GM19025 (cell line): ENCODE measurements around the gene PRODH2.
"Not testable (repeated sequence)": the region's sequence is repeated elsewhere in the genome, so short reads cannot be mapped to it uniquely, and the experiment has no call there.

Experiments
- ATAC-seq: cut with Tn5 transposase; IDR thresholded peaks from one replicate; pipeline ENCODE4 v1.9.1; 2021; ENCODE audit warnings: mild to moderate bottlenecking, low read depth, moderate library complexity; ENCODE audit not compliant: unreplicated experiment

Gene PRODH2

DNA sequence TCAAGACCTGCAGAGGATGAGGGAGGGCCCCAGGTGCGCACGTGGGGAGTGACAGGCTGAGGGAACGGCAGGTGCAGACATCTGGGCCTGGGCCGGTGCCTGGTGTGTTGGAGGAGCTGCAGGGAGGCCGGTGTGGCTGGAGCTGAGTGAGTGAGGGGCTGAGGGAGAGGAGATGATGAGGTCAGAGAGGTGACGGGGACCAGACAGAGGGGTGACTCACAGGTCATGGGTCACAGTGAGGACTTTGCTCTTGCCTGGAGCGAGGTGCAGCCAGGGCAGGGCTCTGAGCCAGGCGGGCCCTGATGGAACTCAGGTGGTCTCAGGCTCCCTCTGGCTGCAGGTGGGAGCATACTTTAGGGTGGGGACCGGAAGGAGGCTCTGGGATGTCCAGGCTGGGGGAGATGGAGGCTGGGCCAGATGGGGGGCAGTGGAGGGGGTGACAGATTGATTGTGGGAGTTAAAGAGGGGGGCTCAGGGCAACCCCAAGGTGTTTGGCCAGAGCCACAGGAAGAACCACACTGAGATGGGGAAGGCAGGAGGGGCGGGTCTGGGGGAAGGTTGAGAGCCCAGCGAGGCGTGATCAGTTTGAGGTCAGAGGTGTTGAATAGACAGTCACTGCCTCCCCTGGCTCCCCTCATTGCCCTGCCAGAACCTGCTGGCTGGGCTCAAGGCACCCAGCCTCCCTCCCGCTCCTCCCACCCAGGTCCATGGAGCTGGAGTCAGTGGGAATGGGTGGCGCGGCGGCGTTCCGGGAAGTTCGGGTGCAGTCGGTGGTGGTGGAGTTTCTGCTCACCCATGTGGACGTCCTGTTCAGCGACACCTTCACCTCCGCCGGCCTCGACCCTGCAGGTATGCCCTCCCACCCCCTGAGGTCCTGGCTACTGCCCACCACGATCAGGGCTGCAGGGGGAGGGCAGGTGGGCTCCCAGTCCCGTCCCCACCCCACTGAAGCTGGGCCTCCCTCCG lies 28.9 kb downstream of the PRODH2 start:
- no peak for ATAC-seq

DNA sequence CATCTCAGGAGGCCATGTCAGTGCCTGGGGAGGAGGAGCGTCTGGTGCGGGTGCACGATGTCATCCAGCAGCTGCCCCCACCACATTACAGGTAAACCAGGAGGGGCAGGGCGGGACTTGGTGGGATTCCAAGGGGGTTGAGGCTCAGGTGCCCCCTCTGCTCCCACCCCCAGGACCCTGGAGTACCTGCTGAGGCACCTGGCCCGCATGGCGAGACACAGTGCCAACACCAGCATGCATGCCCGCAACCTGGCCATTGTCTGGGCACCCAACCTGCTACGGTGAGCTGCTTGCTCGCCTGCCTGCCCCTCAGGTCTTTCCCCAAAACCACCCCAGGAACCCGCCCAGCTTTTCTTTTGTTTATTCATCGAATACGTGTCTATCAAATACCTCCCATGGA lies 30.1 kb downstream of the PRODH2 start:
- no peak for ATAC-seq

DNA sequence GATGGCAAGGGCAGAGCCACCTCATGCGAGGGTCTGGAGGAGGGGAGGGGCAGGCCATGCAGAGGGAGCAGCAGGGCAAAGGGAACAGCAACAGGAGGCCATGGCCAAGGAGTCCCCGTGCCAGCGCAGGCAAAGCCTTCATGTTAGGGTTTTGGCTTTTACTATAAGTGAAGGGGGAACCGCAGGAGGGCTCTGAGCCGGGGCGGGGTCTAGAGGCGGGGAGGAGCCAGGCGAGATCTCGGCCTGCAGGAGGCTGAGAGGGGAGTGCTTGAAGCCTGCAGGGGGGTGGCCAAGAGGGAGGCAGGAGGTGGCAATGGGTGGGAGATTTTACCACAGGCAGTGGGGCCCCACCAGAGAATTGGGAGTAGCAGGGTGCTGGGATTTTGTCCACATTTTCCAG lies 31.0 kb downstream of the PRODH2 start:
- ATAC-seq, result no peak

DNA sequence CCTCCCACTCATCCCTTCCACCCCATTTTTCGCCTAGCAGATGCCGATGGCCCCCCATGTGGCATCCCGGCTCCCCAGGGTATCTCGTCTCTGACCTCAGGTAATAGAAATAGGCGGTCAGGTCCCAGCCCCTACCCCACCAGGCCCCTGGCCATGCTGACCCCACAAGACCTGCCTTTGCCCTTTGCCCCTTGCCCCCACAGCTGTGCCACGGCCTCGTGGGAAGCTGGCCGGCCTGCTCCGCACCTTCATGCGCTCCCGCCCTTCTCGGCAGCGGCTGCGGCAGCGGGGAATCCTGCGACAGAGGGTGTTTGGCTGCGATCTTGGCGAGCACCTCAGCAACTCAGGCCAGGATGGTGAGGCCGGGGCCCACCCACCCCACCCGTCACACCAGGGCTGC lies 31.9 kb downstream of the PRODH2 start:
- ATAC-seq, result no peak

DNA sequence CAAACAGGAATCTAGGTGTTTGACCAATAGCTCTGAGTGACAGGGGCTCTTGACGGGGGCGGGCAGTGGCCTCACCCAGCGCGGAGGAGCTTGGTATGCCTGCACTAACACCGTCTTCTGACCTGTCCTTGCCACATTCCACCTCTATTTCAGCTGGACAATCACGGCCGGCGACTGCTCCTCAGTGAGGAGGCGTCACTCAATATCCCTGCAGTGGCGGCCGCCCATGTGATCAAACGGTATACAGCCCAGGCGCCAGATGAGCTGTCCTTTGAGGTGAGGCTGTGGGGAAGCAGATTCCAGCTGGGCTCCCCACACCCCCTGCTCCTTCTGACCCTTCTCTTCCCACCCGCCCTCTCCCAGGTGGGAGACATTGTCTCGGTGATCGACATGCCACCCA lies 32.6 kb downstream of the PRODH2 start:
- no peak for ATAC-seq

DNA sequence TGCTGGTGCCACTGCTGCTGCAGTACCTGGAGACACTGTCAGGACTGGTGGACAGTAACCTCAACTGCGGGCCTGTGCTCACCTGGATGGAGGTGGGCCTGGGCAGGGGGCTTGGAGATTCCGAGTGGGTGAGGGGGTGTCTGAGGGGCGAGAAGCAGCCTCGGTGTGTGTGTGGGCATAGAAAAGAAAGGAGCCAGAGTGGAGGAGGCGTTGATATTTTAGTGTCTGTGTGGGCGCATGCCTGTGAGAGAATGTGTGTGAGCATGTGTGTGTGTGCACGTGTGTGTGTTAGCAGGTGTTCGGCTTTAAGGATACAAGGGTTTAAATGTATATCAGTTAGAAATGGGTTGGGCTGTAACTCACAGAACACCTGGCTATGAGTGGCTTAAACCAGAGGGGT lies 33.6 kb downstream of the PRODH2 start:
- no peak for ATAC-seq

DNA sequence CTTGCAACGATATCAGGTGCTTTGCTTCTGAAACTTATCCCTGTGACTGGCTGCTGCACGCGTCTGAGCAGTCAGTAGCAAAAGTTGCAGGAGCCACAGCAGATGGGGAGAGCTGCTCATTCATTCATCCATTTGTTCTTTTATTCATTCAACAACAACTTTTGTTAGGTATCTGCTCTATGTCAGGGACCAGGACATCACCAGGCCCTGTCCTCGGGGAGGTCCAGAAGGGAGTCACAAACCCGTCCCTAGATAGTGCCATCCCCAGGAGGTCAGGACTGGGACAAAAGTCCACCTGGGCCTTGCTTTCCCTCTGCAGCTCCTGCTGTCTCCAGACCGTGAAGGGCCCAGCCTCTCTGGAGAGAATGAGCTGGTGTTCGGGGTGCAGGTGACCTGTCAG lies 34.7 kb downstream of the PRODH2 start:
- ATAC-seq, result no peak

DNA sequence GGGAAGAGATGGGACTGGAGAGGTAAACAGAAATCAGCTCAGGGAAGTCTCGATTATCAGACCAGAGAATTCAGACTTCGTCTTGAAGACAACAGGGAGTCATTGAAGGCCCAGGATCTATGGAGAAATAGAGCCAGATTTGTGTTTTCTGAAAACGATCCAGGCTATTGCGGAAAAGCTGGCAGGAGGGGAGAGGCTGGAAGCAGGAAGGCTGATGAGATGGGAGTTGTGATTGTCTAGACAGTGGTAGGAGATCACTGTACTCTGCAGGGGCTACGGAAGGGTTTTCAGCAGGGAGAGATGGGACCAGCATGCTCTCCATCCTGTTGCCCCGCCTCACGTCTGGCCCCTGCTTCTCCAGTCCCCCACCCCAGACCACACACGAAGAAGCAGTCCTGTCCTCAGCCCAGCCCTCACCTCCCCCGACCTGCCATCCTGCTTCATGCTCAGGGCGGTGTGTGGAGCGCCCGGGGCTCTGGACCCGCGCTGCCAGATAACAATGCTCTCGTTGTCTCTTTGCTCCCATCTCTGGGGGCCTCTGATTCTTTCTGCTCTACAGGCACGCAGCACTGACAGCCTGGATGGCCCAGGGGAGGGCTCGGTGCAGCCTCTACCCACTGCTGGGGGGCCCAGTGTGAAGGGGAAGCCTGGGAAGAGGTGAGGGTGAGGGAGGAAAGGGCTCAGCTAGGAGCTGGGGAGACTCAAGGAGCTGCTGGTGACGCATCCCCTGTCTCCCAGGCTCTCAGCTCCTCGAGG lies 35.4 kb downstream of the PRODH2 start:
- ATAC-seq, result no peak

DNA sequence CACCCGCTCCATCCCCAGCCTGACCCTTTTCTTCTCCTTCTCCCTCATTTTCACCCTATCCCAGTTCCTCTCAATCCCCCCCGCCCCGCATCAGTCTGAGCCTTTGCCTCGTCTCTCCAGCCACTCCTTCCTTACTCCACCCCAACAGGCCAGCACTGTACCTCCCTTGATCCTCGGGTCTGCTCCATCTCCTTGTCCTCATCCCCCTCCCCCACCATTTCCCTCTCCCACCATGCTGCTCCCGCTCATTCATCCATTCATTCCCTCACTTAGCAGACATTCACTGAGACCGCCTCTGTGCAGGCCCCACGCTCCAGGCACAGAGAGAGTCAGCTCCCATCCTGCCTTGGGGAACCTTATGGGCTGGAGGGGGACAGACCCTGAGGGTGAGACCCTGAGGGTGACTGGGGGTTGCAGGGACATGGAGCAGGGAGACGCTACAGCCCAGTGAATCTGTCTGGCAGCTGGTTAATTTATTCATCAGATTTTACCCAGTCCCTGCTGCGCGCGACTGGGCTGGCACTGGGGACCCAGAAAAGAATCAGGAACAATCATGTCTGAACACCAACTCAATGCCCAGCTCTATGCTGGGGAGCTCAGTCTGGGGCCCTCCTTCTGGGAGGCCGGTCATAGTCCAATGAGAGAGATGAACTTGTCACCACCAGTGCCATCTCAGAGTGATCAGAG lies 36.4 kb downstream of the PRODH2 start:
- ATAC-seq, result no peak

DNA sequence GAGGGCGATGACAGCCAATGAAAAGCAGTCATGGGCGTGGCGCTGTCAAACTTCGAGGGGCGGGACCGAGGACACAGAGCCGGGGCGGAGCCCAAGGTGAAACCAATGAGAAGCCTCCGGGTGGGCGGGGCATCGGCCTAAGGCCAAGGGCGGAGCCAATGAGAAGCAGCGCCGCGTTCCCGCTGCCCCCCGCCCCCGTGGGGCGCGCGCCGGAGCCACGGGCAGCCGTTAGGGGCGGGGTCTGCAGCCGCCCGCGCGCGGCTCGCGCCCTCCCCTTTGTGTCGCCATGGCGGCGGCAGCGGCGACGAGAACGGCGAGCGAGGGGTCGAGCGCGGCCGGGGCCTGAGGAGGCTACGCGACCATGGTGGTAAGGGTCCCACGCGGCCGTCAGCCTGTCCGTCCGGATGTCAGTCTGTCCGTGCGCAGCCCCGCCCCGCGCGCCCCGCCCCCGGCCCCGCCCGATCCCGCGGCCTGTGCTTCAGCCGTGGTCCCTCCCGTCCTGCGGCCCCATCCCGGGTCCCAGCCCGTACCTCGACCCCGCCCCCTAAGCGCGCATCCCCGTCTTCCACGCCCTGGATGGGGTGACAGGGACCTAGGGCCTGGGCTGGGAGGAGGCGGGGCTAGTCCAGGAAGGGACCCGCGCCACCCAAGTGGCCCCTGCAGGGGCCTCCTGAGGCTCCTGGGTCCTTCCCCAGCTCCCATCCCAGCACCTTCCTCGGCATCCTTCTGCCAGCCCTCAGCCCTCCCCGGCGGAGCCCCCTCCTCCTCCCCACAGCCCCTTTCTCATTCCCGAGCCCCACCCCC lies 37.1 kb downstream of the PRODH2 start, which contains the start of gene ARHGAP33:
ARHGAP33 (plus strand) TSS at position 267 of the 804 bp plus-strand sequence; CDS start at position 362, 95 bp downstream.
- ATAC-seq, result peak; percentile 95

DNA sequence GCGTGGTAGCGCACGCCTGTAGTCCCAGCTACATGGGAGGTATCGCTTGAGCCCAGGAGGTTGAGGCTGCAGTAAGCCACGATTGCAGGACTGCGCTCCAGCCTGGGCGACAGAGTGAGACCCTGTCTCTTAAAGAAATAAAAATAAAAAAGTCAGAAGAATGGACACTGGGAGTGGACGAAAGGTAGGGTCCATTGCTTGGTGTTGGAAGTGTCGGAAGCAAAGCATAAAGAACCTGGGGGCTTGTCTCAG lies 37.7 kb downstream of the PRODH2 start:
- no peak for ATAC-seq

DNA sequence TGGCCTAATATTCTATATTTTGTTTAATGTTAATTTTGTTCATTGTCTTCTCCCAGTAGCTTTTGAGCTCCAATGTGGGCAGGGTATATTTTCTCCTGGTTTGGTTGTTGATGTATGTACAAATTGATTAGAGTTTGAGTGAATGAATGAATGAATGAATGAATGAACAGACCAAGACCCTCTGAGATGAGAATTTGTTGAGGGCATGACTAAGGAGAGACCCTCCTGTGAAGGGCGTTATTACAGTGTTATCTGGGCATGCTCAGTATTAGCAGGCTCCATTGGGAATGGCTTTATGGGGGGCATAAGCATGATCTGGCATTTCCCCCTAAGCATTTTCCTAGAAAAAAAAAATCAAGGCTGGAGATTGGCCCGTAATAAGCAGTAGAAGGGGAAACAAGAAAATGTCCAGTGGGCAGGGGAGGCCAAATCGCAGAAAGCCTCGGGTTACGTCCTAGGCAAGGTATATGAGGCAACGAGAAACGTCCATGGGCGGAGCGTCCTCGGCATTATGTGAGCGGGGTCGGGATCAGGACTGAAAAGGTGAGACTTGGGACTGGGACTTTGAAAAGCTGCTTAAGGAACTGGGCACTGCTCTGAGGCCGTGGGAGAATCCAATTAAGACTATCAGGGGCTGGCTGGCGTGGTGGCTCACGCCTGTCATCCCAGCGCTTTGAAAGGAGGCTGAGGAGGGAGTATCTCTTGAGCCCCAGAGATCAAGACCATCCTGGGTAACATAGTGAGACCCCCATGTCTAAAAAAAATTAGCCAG lies 38.2 kb downstream of the PRODH2 start:
- no peak for ATAC-seq

DNA sequence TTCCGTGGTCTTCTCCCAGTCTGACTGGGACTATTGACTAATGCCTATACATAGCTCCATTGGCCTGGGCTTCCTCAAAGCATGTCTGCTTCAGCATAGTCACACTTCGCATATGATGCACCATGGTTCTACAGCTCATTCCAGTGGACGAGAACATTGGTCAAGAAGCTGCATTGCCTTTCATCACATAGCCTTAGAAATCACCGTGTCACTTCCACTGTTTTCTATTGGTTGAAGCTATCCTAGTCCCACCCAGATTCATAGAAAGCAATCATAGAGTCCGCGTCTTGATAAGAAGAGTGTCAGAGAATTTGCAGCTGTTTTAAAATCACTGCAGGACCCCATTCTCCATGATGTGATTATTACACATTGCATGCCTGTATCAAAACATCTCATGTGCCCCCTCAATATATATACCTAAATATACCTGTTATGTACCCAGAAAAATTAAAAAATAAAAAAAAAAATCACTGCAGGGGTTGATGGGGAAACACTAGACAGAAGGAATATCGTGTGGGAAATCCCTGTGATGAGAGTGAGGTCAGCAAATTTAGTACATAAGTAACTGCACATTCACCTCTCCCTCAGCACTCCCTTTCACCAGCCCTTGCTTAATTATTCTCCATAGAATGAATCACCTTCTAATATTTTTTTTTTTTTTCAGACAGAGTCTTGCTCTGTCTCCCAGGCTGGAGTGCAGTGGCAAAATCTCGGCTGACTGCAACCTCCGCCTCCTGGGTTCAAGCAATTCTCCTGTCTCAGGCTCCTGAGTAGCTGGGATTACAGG lies 39.4 kb downstream of the PRODH2 start:
- ATAC-seq, result no peak

DNA sequence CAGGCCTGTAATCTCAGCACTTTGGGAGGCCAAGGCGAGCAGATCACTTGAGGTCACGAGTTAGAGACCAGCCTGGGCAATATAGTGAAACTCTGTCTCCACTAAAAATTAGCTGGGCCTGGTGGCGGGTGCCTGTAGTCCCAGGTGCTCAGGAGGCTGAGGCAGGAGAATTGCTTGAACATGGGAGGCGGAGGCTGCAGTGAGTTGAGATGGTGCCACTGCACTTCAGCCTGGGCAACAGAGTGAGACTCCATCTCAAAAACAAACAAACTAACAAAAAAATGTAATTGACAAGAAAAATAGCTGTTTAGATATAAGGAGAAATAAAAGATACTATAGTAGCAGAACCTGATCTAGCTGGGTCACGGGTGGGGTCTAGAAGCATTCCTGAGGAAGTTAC lies 40.3 kb downstream of the PRODH2 start:
- not testable (repeated sequence) for ATAC-seq

DNA sequence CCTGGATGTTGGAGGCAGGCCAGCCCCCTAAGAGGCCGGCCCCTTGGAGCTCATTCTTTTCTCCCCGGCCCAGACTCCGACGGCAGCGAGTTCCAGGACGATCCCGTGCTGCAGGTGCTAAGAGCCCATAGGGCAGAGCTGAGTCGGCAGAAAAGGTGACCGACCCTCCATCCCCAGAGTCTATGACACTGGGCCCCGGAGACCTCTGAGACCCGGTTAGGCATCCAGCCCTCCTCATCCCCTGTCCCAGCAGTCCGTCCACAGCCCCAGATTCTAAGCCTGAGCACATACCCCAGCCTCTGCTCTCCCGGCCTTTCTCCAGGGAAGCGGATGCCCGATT lies 44.6 kb downstream of the PRODH2 start:
- no peak for ATAC-seq

DNA sequence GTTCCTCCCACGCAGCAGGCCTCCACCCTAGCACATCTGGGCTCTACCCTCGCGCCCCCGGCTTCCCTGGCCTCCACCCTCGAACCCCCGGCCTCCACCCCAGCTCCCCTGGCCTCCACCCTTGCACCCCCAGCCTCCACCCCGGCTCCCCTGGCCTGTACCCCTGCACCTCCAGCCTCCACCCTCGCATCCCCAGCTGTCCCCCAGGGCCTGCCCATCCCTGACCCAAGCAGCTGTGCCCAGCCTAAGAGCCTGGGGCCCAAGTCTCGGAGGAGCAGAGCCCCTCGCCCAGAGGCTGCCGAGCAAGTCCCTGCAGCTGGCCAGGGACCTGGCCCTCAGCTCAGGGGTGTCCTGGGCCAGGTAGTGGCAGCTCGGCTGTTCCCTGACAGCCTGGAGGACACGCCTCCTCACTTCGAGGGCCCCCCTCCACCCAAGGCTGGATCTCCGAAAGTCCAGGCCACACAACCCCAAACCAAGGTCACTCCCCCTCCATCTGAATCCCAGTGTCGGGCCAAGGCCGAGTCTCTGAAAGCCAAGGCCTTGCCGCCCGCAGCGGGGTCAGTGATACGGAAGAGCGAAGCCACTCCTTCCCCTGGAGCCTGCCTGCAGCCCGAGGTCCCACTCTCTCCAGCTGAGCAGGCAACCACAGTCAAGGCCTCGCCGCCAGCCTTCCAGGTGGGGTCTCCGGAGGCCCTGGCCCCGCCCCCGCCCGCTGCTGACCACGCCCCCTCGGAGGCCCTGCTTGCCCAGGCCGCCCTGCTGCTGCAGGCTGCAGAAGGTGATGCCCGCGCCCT lies 45.2 kb downstream of the PRODH2 start:
- ATAC-seq, result no peak

DNA sequence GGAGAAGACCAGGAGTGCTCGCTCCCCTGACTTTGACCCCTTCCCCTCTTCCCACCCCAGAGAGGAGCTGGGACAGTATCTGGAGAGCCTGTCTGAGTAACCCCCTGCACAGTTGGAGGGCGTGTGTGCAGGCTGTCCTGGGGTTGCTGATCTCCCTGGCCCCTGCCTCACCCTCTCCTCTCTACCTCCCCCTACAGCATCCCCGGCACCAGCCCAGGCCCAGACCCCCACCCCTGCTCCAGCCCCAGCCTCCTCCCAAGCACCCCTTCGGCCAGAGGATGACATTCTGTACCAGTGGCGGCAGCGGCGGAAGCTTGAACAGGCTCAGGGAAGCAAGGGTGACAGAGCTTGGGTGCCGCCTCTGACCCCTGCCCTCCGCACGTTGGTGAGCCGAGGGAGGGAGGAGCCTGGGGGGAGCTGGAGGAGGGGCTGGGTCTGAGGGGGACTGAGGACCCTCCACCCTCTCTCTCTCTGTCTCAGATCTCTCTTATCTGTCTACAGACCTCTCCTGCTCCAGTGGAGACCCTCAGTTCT lies 46.0 kb downstream of the PRODH2 start:
- ATAC-seq, result no peak
